Fibroblast of lung (primary cell): ENCODE measurements around the gene MAGEF1. TPM values are rescaled to one million over a fixed set of nuclear protein-coding genes. Genes with fewer than 3 reads are reported as not detected.

Experiments used
- DNase-seq, 2 donors: peaks; one replicate each; pipeline versions ENCODE4 v3.0.0 to v3.0.0-alpha.2; 2010; ENCODE audit warnings: low read depth in 2 of 2
- H2AFZ ChIP-seq: 2 replicates; pipeline ENCODE4 v1.5.1; 2012; ENCODE audit warnings: low read length, control low read depth, inconsistent platforms
- H3K27ac ChIP-seq: 2 replicates; pipeline ENCODE4 v1.5.1; 2011; ENCODE audit warnings: low read length, control low read depth; ENCODE audit not compliant: insufficient read depth
- H3K27me3 ChIP-seq: 2 replicates; pipeline ENCODE4 v1.5.1; 2011; ENCODE audit warnings: mild to moderate bottlenecking, low read length; ENCODE audit not compliant: control insufficient read depth, insufficient read depth
- H3K36me3 ChIP-seq: 2 replicates; pipeline ENCODE4 v1.5.1; 2011; ENCODE audit warnings: low read length; ENCODE audit not compliant: control insufficient read depth, insufficient read depth
- H3K4me1 ChIP-seq: 2 replicates; pipeline ENCODE4 v1.5.1; 2011; ENCODE audit warnings: low read length; ENCODE audit not compliant: control insufficient read depth, insufficient read depth; ENCODE audit errors: extremely low read depth
- H3K4me2 ChIP-seq: 2 replicates; pipeline ENCODE4 v1.5.1; 2011; ENCODE audit warnings: low read length, control low read depth; ENCODE audit not compliant: insufficient read depth; ENCODE audit errors: extremely low read depth
- H3K4me3 ChIP-seq, 4 experiments: fragments of 200-600 bp in 1 of 4; sonication (generic) in 1 of 4; replicated peaks in 1 of 4; 2 replicates each; pipeline ENCODE4 v1.5.1; 2011 to 2016; ENCODE audit warnings: low read length in 4 of 4, low read depth in 3 of 4, mild to moderate bottlenecking in 3 of 4, control low read depth in 2 of 4, inconsistent platforms in 1 of 4, mixed read lengths in 1 of 4; ENCODE audit not compliant: insufficient read depth in 1 of 4; ENCODE audit errors: control extremely low read depth in 1 of 4
- H3K79me2 ChIP-seq: 2 replicates; pipeline ENCODE4 v1.5.1; 2012; ENCODE audit warnings: mild to moderate bottlenecking, low read length, inconsistent platforms; ENCODE audit not compliant: control insufficient read depth, insufficient read depth
- H3K9ac ChIP-seq: 2 replicates; pipeline ENCODE4 v1.5.1; 2011; ENCODE audit warnings: mild to moderate bottlenecking, low read length, control low read depth; ENCODE audit not compliant: insufficient read depth
- H3K9me3 ChIP-seq: 2 replicates; pipeline ENCODE4 v1.5.1; 2012; ENCODE audit warnings: low read depth, low read length; ENCODE audit not compliant: control insufficient read depth, insufficient read depth
- H4K20me1 ChIP-seq: 2 replicates; pipeline ENCODE4 v1.5.1; 2011; ENCODE audit warnings: low read length; ENCODE audit not compliant: control insufficient read depth, insufficient read depth; ENCODE audit errors: extremely low read depth
- EZH2 ChIP-seq: IDR thresholded peaks from 2 replicates; pipeline ENCODE4 v1.5.1; 2012; ENCODE audit warnings: low read length, control low read depth, mild to moderate bottlenecking; ENCODE audit errors: missing control alignments
- polyA plus RNA-seq, 2 donors: library from polyadenylated mRNA; depleted of rRNA in 1 of 2; stranded (reverse) in 1 of 2; unstranded in 1 of 2; fragments of >200 nt; gene quantifications; 2 replicates each; pipeline ENCODE4 v1.2.1, GENCODE V29; 2011 to 2012; ENCODE audit warnings: missing spikeins in 1 of 2
- total RNA-seq: library from RNA; depleted of rRNA; stranded (reverse); fragments of >200 nt; gene quantifications from 2 replicates; pipeline ENCODE4 v1.2.1, GENCODE V29; 2014
- TF ChIP-seq, protein P1 (sequence below), 2 donors: IDR thresholded peaks in 1 of 2; conservative IDR thresholded peaks in 1 of 2; 1 replicate in 1 of 2; 2 replicates in 1 of 2; pipeline ENCODE4 v1.5.1; 2011 to 2012; ENCODE audit warnings: low read length in 2 of 2, control low read depth in 1 of 2, inconsistent platforms in 1 of 2, low read depth in 1 of 2, mild to moderate bottlenecking in 1 of 2

Gene MAGEF1
- total and polyA plus RNA-seq, 2 donors (not counting 1 experiment from before 2014, with no cell fraction given) = 21.5 to 22.6 TPM

DNA sequence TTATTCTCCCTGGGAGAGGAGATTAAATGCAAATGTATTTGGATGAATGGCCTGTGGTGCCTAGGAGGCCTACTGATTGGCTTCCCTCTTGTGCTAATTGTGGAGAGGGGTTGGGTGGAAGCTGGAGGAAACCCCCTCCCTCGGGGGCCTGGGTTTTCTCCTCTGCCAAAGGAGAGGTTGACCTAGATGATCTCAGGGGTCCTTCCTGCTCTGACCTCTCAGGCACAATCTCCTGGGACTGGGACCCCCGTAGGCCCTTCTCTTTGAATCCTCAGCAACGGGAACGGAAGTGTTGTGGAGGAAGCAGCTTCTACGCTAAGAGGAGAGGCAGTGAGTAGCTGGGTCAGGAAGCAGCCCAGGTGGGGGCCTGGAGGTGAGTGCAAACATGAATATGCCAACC is 40.5 kb upstream of the MAGEF1 start:
- no peak for DNase-seq
- no peaks in the 10 kb centered on the region for H3K79me2 ChIP-seq
- H3K4me3 ChIP-seq = no peak overlapping the region
- H4K20me1 ChIP-seq = no peaks in the 10 kb centered on the region
- H3K27me3 ChIP-seq = no peaks in the 10 kb centered on the region
- H2AFZ ChIP-seq = no peak overlapping the region
- no peak overlapping the region for H3K4me2 ChIP-seq
- no peak overlapping the region for H3K27ac ChIP-seq
- H3K36me3 ChIP-seq = no peaks in the 10 kb centered on the region
- H3K4me1 ChIP-seq = peaks cover 5% of the 10 kb centered on the region
- H3K9me3 ChIP-seq = no peaks in the 10 kb centered on the region
- no peak overlapping the region for H3K9ac ChIP-seq
- TF ChIP-seq EZH2 = no peak
- TF ChIP-seq, protein P1, sequence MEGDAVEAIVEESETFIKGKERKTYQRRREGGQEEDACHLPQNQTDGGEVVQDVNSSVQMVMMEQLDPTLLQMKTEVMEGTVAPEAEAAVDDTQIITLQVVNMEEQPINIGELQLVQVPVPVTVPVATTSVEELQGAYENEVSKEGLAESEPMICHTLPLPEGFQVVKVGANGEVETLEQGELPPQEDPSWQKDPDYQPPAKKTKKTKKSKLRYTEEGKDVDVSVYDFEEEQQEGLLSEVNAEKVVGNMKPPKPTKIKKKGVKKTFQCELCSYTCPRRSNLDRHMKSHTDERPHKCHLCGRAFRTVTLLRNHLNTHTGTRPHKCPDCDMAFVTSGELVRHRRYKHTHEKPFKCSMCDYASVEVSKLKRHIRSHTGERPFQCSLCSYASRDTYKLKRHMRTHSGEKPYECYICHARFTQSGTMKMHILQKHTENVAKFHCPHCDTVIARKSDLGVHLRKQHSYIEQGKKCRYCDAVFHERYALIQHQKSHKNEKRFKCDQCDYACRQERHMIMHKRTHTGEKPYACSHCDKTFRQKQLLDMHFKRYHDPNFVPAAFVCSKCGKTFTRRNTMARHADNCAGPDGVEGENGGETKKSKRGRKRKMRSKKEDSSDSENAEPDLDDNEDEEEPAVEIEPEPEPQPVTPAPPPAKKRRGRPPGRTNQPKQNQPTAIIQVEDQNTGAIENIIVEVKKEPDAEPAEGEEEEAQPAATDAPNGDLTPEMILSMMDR (conservative IDR thresholded peaks at IDR 0.05 in 1 of 2, IDR thresholded peaks at IDR 0.05 in 1 of 2; ENCODE audit: low read depth in 1 of 2, low read length in 2 of 2) = no peak

DNA sequence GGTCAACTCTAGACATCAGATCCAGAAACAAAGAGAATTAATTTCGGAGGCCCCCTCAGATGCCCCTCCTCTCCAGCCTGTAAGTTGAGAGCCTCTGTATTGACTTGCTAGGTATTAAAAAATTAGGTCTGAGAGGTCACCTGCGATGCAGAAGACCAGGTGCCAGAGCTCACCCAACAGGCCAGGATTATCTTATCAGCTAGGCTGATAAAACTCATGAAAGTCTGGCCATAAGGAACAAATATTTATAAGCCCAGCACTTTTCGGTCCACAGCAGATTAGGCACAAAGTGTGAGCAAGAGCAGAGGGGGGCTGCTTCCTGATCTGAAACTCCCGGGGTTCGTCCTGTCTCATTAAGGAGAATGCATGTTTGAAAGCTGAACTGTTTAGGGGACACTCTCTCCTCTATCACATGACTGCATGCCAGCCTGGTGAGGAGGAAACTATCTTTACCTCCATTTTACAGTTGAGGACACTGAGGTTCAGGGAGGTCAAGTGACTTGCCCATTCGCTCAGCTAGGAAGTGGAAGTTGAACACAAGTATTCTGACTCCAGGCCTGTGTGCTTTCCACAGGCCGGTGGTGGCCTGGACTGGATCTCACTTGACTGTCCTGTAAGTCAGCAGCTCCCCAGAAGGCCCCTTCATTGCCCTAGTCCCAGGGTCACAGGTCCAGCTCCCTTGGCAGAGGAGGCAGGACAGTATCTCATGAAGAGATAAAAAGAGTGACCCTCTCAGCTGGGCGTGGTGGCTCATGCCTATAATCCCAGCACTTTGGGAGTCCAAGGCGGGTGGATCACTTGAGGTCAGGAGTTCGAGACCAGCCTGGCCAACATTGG is 39.6 kb upstream of the MAGEF1 start:
- Histone ChIP-seq H3K4me3 (no peak overlapping the region), H3K4me2 (no peak overlapping the region), H3K27ac (no peak overlapping the region), H3K9ac (no peak overlapping the region), H3K9me3 (no peaks in the 10 kb centered on the region), H3K79me2 (no peaks in the 10 kb centered on the region), H4K20me1 (no peaks in the 10 kb centered on the region), H3K27me3 (no peaks in the 10 kb centered on the region), H2AFZ (no peak overlapping the region), H3K4me1 (no peaks in the 10 kb centered on the region), H3K36me3 (no peaks in the 10 kb centered on the region)
- no peak for DNase-seq
- TF ChIP-seq, protein P1 (conservative IDR thresholded peaks at IDR 0.05 in 1 of 2, IDR thresholded peaks at IDR 0.05 in 1 of 2; ENCODE audit: low read depth in 1 of 2, low read length in 2 of 2) = no peak

DNA sequence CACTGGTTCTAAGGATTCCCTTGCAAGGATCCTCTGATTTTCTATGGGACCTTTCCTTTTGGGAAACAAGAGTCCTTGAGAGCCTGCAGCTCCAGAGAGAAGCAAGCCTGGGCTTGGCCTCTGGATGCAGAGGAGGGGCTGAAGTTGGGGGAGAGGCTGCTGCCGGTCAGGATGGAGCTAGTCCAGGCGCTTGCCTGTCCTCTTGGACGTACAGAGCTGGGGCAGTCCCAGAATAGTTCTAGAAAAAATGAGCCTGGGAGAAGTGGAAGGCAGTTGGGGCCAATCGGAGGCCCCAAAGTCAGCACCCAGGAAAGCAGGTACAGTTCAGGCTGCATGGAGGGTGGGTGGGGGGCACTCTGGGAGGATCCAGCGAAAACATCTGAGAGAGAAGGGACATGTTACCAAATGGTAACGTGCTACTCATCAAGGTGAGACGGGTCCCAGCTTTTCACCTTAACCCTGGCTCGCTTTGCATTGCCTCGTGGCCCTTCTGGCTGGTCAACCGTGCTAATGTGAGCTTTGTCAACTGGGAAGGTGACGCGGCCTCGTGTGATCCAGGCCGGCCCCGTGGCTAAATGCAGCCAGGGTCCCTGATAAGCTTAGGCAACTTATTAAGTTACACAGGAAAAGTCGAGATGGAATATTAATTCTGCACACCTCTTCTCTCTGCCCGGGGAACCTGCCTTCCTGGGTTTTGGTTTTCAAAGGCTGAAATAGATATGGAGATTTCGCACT is 38.7 kb upstream of the MAGEF1 start:
- Histone ChIP-seq H2AFZ (no peak overlapping the region), H3K27me3 (no peaks in the 10 kb centered on the region), H3K27ac (no peak overlapping the region), H3K9me3 (no peaks in the 10 kb centered on the region), H3K4me3 (no peak overlapping the region), H3K4me1 (no peaks in the 10 kb centered on the region), H3K9ac (no peak overlapping the region), H3K4me2 (no peak overlapping the region), H4K20me1 (no peaks in the 10 kb centered on the region), H3K79me2 (no peaks in the 10 kb centered on the region), H3K36me3 (no peaks in the 10 kb centered on the region)
- DNase-seq = no peak
- no peak for TF ChIP-seq EZH2
- TF ChIP-seq, protein P1 (conservative IDR thresholded peaks at IDR 0.05 in 1 of 2, IDR thresholded peaks at IDR 0.05 in 1 of 2; ENCODE audit: low read depth in 1 of 2, low read length in 2 of 2) = no peak
